Ovary (tissue), 9 donors: Measurements from ENCODE around the gene SLC27A5. TPM values are rescaled to one million over a fixed set of nuclear protein-coding genes. Genes with fewer than 3 reads are reported as not detected.
"Not testable (repeated sequence)": the region's sequence is repeated elsewhere in the genome, so short reads cannot be mapped to it uniquely, and the experiment has no call there.

ENCODE experiments used
- DNase-seq, 5 donors: peaks; one replicate each; pipeline ENCODE4 v3.0.0-alpha.2; 2019 to 2020
- H3K27ac ChIP-seq, 2 donors: fragments of 200-600 bp; one replicate each; pipeline versions ENCODE4 v1.5.1 to v1.8.0; 2019 to 2022
- H3K27me3 ChIP-seq: fragments of 200-600 bp; one replicate; pipeline ENCODE4 v1.8.0; 2022
- H3K36me3 ChIP-seq: fragments of 200-600 bp; sonication (generic); one replicate; pipeline ENCODE4 v1.5.1; 2019
- H3K4me1 ChIP-seq: one replicate; pipeline ENCODE4 v1.8.1; 2013; ENCODE audit warnings: mild to moderate bottlenecking, moderate library complexity; ENCODE audit not compliant: insufficient read depth
- H3K4me3 ChIP-seq: fragments of 200-600 bp; sonication (generic); one replicate; pipeline ENCODE4 v1.5.1; 2017
- H3K9me3 ChIP-seq, 2 donors: fragments of 200-600 bp in 1 of 2; sonication (generic) in 1 of 2; one replicate each; pipeline versions ENCODE4 v1.5.1 to v1.8.1; 2013 to 2019; ENCODE audit warnings: mild to moderate bottlenecking in 1 of 2, moderate library complexity in 1 of 2
- EP300 ChIP-seq: sonication (generic); formaldehyde crosslinking; IDR thresholded peaks from one replicate; pipeline ENCODE4 v1.6.1; 2017; ENCODE audit warnings: antibody characterized with exemption
- POLR2A ChIP-seq: fragments of 450-650 bp; IDR thresholded peaks from one replicate; pipeline ENCODE4 v1.6.1; 2017; ENCODE audit warnings: antibody characterized with exemption, mild to moderate bottlenecking, moderate library complexity
- WGBS, 3 donors: extraction: QIAGEN DNeasy Blood & Tissue Kit in 1 of 3; methylation state at CpG; one replicate each; pipeline versions ENCODE4 v1.1.5 to v1.1.7; 2013 to 2017; 5-methylcytosine and 5-hydroxymethylcytosine counted together
- intact Hi-C, 4 donors: fragments of 100-400 bp; cut with DNase I; formaldehyde crosslinking; loops; one replicate each; pipeline versions ENCODE4 v1.11.0 to v1.15.1; 2022 to 2023
- polyA plus RNA-seq, 2 donors: library from polyadenylated mRNA; stranded (reverse); fragments of 200-250 nt in 1 of 2; fragments of 350-450 nt in 1 of 2; fragmentation: Illumina TruSeq in 1 of 2; extraction: RNeasy Lipid Tissue Mini Kit (QIAGEN cat#74804) in 1 of 2; gene quantifications; one replicate each; pipeline ENCODE4 v1.2.3, GENCODE V29; 2013 to 2014
- total RNA-seq, 7 donors: library from RNA; depleted of rRNA in 2 of 7; stranded (reverse); fragments of >200 nt in 2 of 7; fragmentation: NEBNext Ultra II Directional in 3 of 7; extraction: Animal tissue kit (Norgen Biotek cat#: 25700) in 3 of 7; gene quantifications; one replicate each; pipeline versions ENCODE4 v1.1.0 to v1.2.4, GENCODE V29; 2016 to 2023
- TF ChIP-seq, protein P1 (sequence below), 3 donors: fragments of 450-650 bp in 2 of 3; fragments of 200-600 bp in 1 of 3; IDR thresholded peaks; one replicate each; pipeline versions ENCODE4 v1.5.1 to v1.8.0; 2016 to 2022; ENCODE audit warnings: antibody characterized with exemption in 3 of 3, mild to moderate bottlenecking in 1 of 3
- donor health status: DM: no; HTN: no; CAD: no; lungs with moderate emphysema.
- donor health status: DM: no; HTN: no; CAD: no.
- donor health status: Bipolar disorder and iron deficiency.
- donor health status: DM: yes; HTN: yes; CAD: no.
- donor health status: DM: no; HTN: no; CAD: no.
- donor health status: DM: yes; HTN: yes; CAD: no.

Gene SLC27A5
- total and polyA plus RNA-seq, 9 donors = 0.70 to 14.8 (median 11.1) TPM

DNA sequence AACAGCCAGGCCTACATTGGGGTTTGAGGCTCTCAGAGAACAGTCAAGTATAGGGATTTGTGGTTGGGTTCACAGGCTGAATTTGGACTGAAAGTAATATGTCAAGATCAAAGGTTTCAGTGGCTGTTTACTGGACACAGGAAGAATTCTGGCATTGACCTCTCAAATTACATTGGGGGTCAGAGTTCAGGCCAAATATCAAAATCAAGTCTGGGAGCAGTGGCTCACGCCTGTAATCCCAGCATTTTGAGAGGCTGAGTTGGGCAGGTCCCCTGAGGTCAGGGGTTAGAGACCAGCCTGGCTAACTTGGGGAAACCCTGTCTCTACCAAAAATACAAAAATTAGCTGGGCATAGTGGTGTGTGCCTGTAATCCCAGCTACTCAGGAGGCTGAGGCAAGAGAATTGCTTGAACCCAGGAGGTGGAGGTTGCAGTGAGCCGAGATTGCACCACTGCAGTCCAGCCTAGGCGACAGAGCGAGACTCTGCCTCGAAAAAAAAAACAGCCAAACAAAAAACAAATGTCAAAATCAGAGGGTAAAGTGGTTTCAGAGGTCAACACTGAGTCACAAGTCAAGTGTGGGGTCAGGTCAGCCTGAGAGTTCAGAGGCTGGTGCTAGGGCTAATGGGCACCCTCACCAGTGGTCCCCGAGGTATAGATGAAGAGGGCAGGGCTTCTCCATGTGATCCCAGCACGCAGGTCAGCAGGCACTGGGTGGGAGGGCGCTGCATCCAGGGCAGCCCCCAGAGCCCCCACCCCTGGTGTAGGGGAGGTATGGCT is 1.5 kb downstream of the SLC27A5 start:
- Histone ChIP-seq H3K27ac (no peak overlapping the region), H3K4me1 (peaks cover 3% of the 10 kb centered on the region), H3K9me3 (no peaks in the 10 kb centered on the region), H3K36me3 (no peaks in the 10 kb centered on the region), H3K4me3 (no peak overlapping the region), H3K27me3 (no peaks in the 10 kb centered on the region)
- intact Hi-C loops = no loop called here
- WGBS, 3 donors = 76 to 82% (median 81%) methylated on average over 8 of the region's 8 CpGs
- TF ChIP-seq, protein P1, sequence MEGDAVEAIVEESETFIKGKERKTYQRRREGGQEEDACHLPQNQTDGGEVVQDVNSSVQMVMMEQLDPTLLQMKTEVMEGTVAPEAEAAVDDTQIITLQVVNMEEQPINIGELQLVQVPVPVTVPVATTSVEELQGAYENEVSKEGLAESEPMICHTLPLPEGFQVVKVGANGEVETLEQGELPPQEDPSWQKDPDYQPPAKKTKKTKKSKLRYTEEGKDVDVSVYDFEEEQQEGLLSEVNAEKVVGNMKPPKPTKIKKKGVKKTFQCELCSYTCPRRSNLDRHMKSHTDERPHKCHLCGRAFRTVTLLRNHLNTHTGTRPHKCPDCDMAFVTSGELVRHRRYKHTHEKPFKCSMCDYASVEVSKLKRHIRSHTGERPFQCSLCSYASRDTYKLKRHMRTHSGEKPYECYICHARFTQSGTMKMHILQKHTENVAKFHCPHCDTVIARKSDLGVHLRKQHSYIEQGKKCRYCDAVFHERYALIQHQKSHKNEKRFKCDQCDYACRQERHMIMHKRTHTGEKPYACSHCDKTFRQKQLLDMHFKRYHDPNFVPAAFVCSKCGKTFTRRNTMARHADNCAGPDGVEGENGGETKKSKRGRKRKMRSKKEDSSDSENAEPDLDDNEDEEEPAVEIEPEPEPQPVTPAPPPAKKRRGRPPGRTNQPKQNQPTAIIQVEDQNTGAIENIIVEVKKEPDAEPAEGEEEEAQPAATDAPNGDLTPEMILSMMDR (IDR thresholded peaks at IDR 0.05) = no peak
- no peak for TF ChIP-seq POLR2A
- no peak for TF ChIP-seq EP300
- DNase-seq = no peak

DNA sequence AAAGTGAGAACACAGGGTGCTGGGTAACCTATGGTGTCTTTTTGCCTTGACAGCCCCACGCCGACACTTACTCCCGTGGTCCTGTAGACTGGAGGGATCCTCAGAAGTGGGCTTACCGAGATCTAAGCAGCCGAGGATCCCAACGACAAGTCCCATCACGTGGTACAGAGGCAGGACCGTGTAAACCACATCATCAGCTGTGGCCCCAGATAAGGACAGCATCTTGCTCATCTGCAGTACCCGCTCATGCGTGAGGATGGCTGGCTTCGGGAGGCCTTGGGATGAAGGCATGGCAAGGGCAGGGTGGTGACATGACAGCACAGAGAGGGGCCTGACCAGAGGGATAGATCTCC is 2.1 kb downstream of the SLC27A5 start:
- no peak overlapping the region for H3K4me3 ChIP-seq
- DNase-seq = no peak
- H3K27ac ChIP-seq = no peak overlapping the region
- H3K9me3 ChIP-seq = no peaks in the 10 kb centered on the region
- peaks cover 3% of the 10 kb centered on the region for H3K4me1 ChIP-seq
- TF ChIP-seq EP300 (no peak), POLR2A (no peak)
- TF ChIP-seq, protein P1 (IDR thresholded peaks at IDR 0.05) = no peak
- no peaks in the 10 kb centered on the region for H3K36me3 ChIP-seq
- intact Hi-C loops = no loop called here
- 83 to 89% (median 87%) methylated on average over 11 of the region's 11 CpGs for WGBS, 3 donors
- H3K27me3 ChIP-seq = no peaks in the 10 kb centered on the region

DNA sequence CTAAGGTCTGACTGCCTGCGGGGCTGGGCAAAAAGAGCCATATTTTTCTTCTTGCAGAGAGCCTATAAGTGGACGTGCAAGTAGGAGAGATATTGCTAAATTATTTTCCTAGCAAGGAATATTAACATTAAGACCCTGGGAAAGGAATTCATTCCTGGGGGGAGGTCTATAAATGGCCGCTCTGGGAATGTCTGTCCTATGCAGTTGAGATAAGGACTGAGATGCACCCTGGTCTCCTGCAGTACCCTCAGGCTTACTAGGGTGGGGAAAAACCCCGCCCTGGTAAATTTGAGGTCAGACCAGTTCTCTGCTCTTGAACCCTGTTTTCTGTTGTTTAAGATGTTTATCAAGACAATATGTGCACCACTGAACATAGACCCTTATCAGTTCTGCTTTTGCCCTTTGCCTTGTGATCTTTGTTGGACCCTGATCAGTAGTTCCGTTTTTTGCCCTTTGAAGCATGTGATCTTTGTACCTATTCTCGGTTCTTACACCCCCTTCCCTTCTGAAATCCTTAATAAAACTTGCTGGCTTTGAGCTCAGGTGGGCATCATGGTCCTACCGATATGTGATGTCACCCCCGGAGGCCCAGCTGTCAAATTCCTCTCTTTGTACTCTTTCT is 4.1 kb downstream of the SLC27A5 start:
- H3K9me3 ChIP-seq, H3K27ac ChIP-seq, intact Hi-C loops, H3K36me3 ChIP-seq, H3K4me3 ChIP-seq, H3K4me1 ChIP-seq, DNase-seq, H3K27me3 ChIP-seq: not testable (repeated sequence)
- WGBS, 3 donors = 68 to 84% (median 76%) methylated on average over 7 to 8 of the region's 8 CpGs

DNA sequence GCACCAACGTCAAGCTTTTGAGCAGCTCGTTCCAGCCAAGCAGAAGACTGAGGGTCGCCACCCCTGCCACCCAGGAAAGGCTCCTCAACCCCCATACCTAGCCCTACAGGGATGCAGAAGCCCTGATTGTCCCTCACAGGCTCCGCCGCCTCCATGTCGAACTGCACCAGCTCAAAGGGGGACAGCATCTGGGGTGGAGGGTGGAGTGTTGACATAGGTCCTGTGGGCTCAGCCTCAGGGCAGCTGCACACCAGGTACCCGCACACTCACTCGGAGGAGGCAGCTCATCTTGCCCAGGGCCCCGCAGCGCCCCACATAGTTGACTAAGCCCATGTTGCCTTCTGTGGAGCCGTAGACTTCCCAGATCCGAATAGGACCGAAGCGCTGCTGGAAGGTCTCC is 11.6 kb downstream of the SLC27A5 start:
- H3K27me3 ChIP-seq = no peaks in the 10 kb centered on the region
- no peaks in the 10 kb centered on the region for H3K9me3 ChIP-seq
- H3K4me1 ChIP-seq = peaks cover 5% of the 10 kb centered on the region
- H3K36me3 ChIP-seq = no peaks in the 10 kb centered on the region
- no peak overlapping the region for H3K4me3 ChIP-seq
- 88 to 92% (median 92%) methylated on average over 14 of the region's 14 CpGs for WGBS, 3 donors
- TF ChIP-seq EP300 (no peak), POLR2A (no peak)
- TF ChIP-seq, protein P1 (IDR thresholded peaks at IDR 0.05) = no peak
- peak in 1 of 5 donors; percentile 37 for DNase-seq
- H3K27ac ChIP-seq = no peak overlapping the region
- intact Hi-C loops = no loop called here
